Measurements from ENCODE around the gene DOCK10.

DOCK10 gene

GRCh38 chr2:224753743-224754540, 288.3 kb downstream of the DOCK10 start:
- no peak for DNase-seq

GRCh38 chr2:224751996-224752698, 290.1 kb downstream of the DOCK10 start:
- DNase-seq, result no peak

GRCh38 chr2:224749136-224749535, 293.1 kb downstream of the DOCK10 start:
- no peak for DNase-seq

- no peak for DNase-seq
Observed at GRCh38 chr2:224747765-224748164, 294.5 kb downstream of the DOCK10 start.

- DNase-seq, result no peak
Observed at GRCh38 chr2:224736227-224736626, 306.0 kb downstream of the DOCK10 start.

- no peak for DNase-seq
Observed at GRCh38 chr2:224734949-224735348, 307.3 kb downstream of the DOCK10 start.

- DNase-seq, result no peak
Observed at GRCh38 chr2:224731665-224732064, 310.6 kb downstream of the DOCK10 start.

GRCh38 chr2:224729435-224729834, 312.8 kb downstream of the DOCK10 start:
- DNase-seq, result no peak

GRCh38 chr2:224724331-224724730, 317.9 kb downstream of the DOCK10 start:
- DNase-seq, result no peak

- DNase-seq, result no peak
Observed at GRCh38 chr2:224723586-224724217, 318.6 kb downstream of the DOCK10 start.

- DNase-seq, result no peak
Observed at GRCh38 chr2:224722770-224723169, 319.5 kb downstream of the DOCK10 start.

- DNase-seq, result no peak
Observed at GRCh38 chr2:224722250-224722649, 320.0 kb downstream of the DOCK10 start.

- DNase-seq, result no peak
Observed at GRCh38 chr2:224716921-224717320, 325.3 kb downstream of the DOCK10 start.

- no peak for DNase-seq
Observed at GRCh38 chr2:224716201-224716600, 326.1 kb downstream of the DOCK10 start, which contains the start of gene CCDC195. Gene CCDC195, minus strand, starts transcription at chr2:224716365. Its CDS starts 0 bp downstream, at chr2:224716365.
